ENCODE measurements around the gene PRKCH. TPM values are rescaled to one million over a fixed set of nuclear protein-coding genes. Genes with fewer than 3 reads are reported as not detected.

Gene PRKCH
- total and polyA plus RNA-seq, 7 experiments from 2014 or later = 191 to 359 (median 314) TPM

- Histone ChIP-seq H3K27me3 (ENCODE audit: control insufficient read depth in 2 of 2, insufficient read depth in 2 of 2, low read length in 2 of 2) (no peaks in the 10 kb centered on the region), H3K9me3 (ENCODE audit: control insufficient read depth in 2 of 3, low read length in 3 of 3) (no peaks in the 10 kb centered on the region), H3K36me3 (ENCODE audit: control insufficient read depth in 2 of 3, insufficient read depth in 3 of 3, low read length in 3 of 3) (peaks cover 15 to 92% (median 53%) of the 10 kb centered on the region in 3 experiments), H3K4me3 (ENCODE audit: low read length) (no peak overlapping the region), H3K27ac (ENCODE audit: low read depth, low read length) (no peak overlapping the region), H3K4me1 (ENCODE audit: control insufficient read depth in 2 of 2, insufficient read depth in 2 of 2, low read length in 2 of 2) (peaks cover 4 to 31% of the 10 kb centered on the region in 2 donors)
- DNase-seq = no peak
- H3K9me3 Mint-ChIP-seq = peaks cover 0 to 4% (median 0%) of the 10 kb centered on the region in 11 donors
- intact Hi-C loops (cut with micrococcal nuclease) = loop anchor here (2.0 to 10.0 kb wide), 3 partner anchors 27 to 305 kb away; no protein-coding TSS in a partner anchor
- H3K36me3 Mint-ChIP-seq = peaks cover 21 to 63% (median 51%) of the 10 kb centered on the region in 5 donors
- POLR2A ChIA-PET = no interaction called here
- no peak overlapping the region for H3K4me3 Mint-ChIP-seq
- CTCF ChIA-PET = no interaction called here
- no peak for ATAC-seq
- no peaks in the 10 kb centered on the region for H3K27me3 Mint-ChIP-seq
- H3K4me1 Mint-ChIP-seq = peaks cover 28 to 81% (median 62%) of the 10 kb centered on the region in 7 donors
- peak overlapping the region in 8 of 9 donors; percentile 3 to 85 (median 68) for H3K27ac Mint-ChIP-seq
Observed at GRCh38 chr14:61530296-61530695, 208.9 kb downstream of the PRKCH start.

- ChIA-PET CTCF (interaction anchor here (0.5 to 0.6 kb wide), 2 partner anchors 8 to 165 kb away, joined by 3 to 4 read pairs; no protein-coding TSS in a partner anchor), POLR2A (no interaction called here)
- H3K9me3 ChIP-seq (ENCODE audit: control insufficient read depth in 2 of 3, low read length in 3 of 3) = no peaks in the 10 kb centered on the region
- H3K27ac Mint-ChIP-seq = peak overlapping the region in 8 of 9 donors; percentile 36 to 85 (median 74)
- no peaks in the 10 kb centered on the region for H3K27me3 ChIP-seq (ENCODE audit: control insufficient read depth in 2 of 2, insufficient read depth in 2 of 2, low read length in 2 of 2)
- H3K4me1 ChIP-seq (ENCODE audit: control insufficient read depth in 2 of 2, insufficient read depth in 2 of 2, low read length in 2 of 2) = peaks cover 4 to 25% of the 10 kb centered on the region in 2 donors
- H3K27me3 Mint-ChIP-seq = no peaks in the 10 kb centered on the region
- ATAC-seq (no peak), DNase-seq (no peak)
- peaks cover 28 to 81% (median 59%) of the 10 kb centered on the region in 7 donors for H3K4me1 Mint-ChIP-seq
- no peak overlapping the region for H3K27ac ChIP-seq (ENCODE audit: low read depth, low read length)
- intact Hi-C loops (cut with micrococcal nuclease) = loop anchor here (2.0 to 10.0 kb wide), 3 partner anchors 28 to 304 kb away; no protein-coding TSS in a partner anchor
- H3K36me3 Mint-ChIP-seq = peaks cover 23 to 66% (median 52%) of the 10 kb centered on the region in 5 donors
- H3K4me3 ChIP-seq (ENCODE audit: low read length) = no peak overlapping the region
- H3K9me3 Mint-ChIP-seq = peaks cover 0 to 4% (median 0%) of the 10 kb centered on the region in 11 donors
- H3K36me3 ChIP-seq (ENCODE audit: control insufficient read depth in 2 of 3, insufficient read depth in 3 of 3, low read length in 3 of 3) = peaks cover 20 to 92% (median 58%) of the 10 kb centered on the region in 3 experiments
- H3K4me3 Mint-ChIP-seq = peak overlapping the region in 1 of 10 donors; percentile 2
Observed at GRCh38 chr14:61530896-61531295, 209.5 kb downstream of the PRKCH start.

GRCh38 chr14:61531465-61532122 lies 210.2 kb downstream of the PRKCH start:
- H3K27me3 Mint-ChIP-seq = no peaks in the 10 kb centered on the region
- Histone ChIP-seq H3K4me1 (ENCODE audit: control insufficient read depth in 2 of 2, insufficient read depth in 2 of 2, low read length in 2 of 2) (peaks cover 4 to 18% of the 10 kb centered on the region in 2 donors), H3K36me3 (ENCODE audit: control insufficient read depth in 2 of 3, insufficient read depth in 3 of 3, low read length in 3 of 3) (peaks cover 20 to 92% (median 59%) of the 10 kb centered on the region in 3 experiments), H3K27ac (ENCODE audit: low read depth, low read length) (peak overlapping the region; percentile 33), H3K27me3 (ENCODE audit: control insufficient read depth in 2 of 2, insufficient read depth in 2 of 2, low read length in 2 of 2) (no peaks in the 10 kb centered on the region), H3K4me3 (ENCODE audit: low read length) (no peak overlapping the region), H3K9me3 (ENCODE audit: control insufficient read depth in 2 of 3, low read length in 3 of 3) (no peaks in the 10 kb centered on the region)
- intact Hi-C loops (cut with micrococcal nuclease) = loop anchor here (2.0 to 10.0 kb wide), 4 partner anchors 29 to 303 kb away; no protein-coding TSS in a partner anchor
- H3K4me1 Mint-ChIP-seq = peaks cover 32 to 81% (median 58%) of the 10 kb centered on the region in 7 donors
- no peak overlapping the region for H3K4me3 Mint-ChIP-seq
- no peak for DNase-seq
- POLR2A ChIA-PET = no interaction called here
- H3K9me3 Mint-ChIP-seq = peaks cover 0 to 4% (median 0%) of the 10 kb centered on the region in 11 donors
- no peak for ATAC-seq
- peaks cover 27 to 69% (median 54%) of the 10 kb centered on the region in 5 donors for H3K36me3 Mint-ChIP-seq
- H3K27ac Mint-ChIP-seq = peak overlapping the region in 8 of 9 donors; percentile 36 to 85 (median 68)
- CTCF ChIA-PET = interaction anchor here (0.5 kb wide), 1 partner anchor 8 kb away, joined by 4 read pairs; no protein-coding TSS in a partner anchor

GRCh38 chr14:61532123-61532505 lies 210.7 kb downstream of the PRKCH start:
- Histone ChIP-seq H3K4me1 (ENCODE audit: control insufficient read depth in 2 of 2, insufficient read depth in 2 of 2, low read length in 2 of 2) (peaks cover 4 to 13% of the 10 kb centered on the region in 2 donors), H3K4me3 (ENCODE audit: low read length) (no peak overlapping the region), H3K9me3 (ENCODE audit: control insufficient read depth in 2 of 3, low read length in 3 of 3) (no peaks in the 10 kb centered on the region), H3K27me3 (ENCODE audit: control insufficient read depth in 2 of 2, insufficient read depth in 2 of 2, low read length in 2 of 2) (no peaks in the 10 kb centered on the region), H3K36me3 (ENCODE audit: control insufficient read depth in 2 of 3, insufficient read depth in 3 of 3, low read length in 3 of 3) (peaks cover 20 to 92% (median 59%) of the 10 kb centered on the region in 3 experiments), H3K27ac (ENCODE audit: low read depth, low read length) (peak overlapping the region; percentile 33)
- no peak for DNase-seq
- Mint-ChIP-seq H3K9me3 (peaks cover 0 to 4% (median 0%) of the 10 kb centered on the region in 11 donors), H3K4me3 (no peak overlapping the region), H3K4me1 (peaks cover 27 to 81% (median 56%) of the 10 kb centered on the region in 7 donors), H3K27me3 (no peaks in the 10 kb centered on the region), H3K27ac (peak overlapping the region in 7 of 9 donors; percentile 54 to 85 (median 73)), H3K36me3 (peaks cover 27 to 72% (median 59%) of the 10 kb centered on the region in 5 donors)
- intact Hi-C loops (cut with micrococcal nuclease) = loop anchor here (2.0 to 10.0 kb wide), 3 partner anchors 55 to 303 kb away; no protein-coding TSS in a partner anchor
- POLR2A ChIA-PET = no interaction called here
- CTCF ChIA-PET = interaction anchor here (0.6 kb wide), 1 partner anchor 157 kb away, joined by 4 read pairs; no protein-coding TSS in a partner anchor
- ATAC-seq = no peak

- ATAC-seq = no peak
- no peak overlapping the region for H3K27ac ChIP-seq (ENCODE audit: low read depth, low read length)
- H3K36me3 ChIP-seq (ENCODE audit: control insufficient read depth in 2 of 3, insufficient read depth in 3 of 3, low read length in 3 of 3) = peaks cover 23 to 91% (median 56%) of the 10 kb centered on the region in 3 experiments
- peaks cover 4 to 9% of the 10 kb centered on the region in 2 donors for H3K4me1 ChIP-seq (ENCODE audit: control insufficient read depth in 2 of 2, insufficient read depth in 2 of 2, low read length in 2 of 2)
- ChIA-PET CTCF (interaction anchor here (0.6 to 1.4 kb wide), 3 partner anchors 14 to 187 kb away, joined by 3 to 4 read pairs (median 4); no protein-coding TSS in a partner anchor), POLR2A (interaction anchor here (0.6 kb wide), 1 partner anchor 10 kb away, joined by 4 read pairs; no protein-coding TSS in a partner anchor)
- H3K27me3 ChIP-seq (ENCODE audit: control insufficient read depth in 2 of 2, insufficient read depth in 2 of 2, low read length in 2 of 2) = no peaks in the 10 kb centered on the region
- no peaks in the 10 kb centered on the region for H3K27me3 Mint-ChIP-seq
- peaks cover 21 to 81% (median 50%) of the 10 kb centered on the region in 7 donors for H3K4me1 Mint-ChIP-seq
- no peak for DNase-seq
- H3K9me3 ChIP-seq (ENCODE audit: control insufficient read depth in 2 of 3, low read length in 3 of 3) = no peaks in the 10 kb centered on the region
- H3K27ac Mint-ChIP-seq = peak overlapping the region in 8 of 9 donors; percentile 3 to 85 (median 76)
- peak overlapping the region in 1 of 10 donors; percentile 14 for H3K4me3 Mint-ChIP-seq
- peaks cover 0 to 4% (median 0%) of the 10 kb centered on the region in 11 donors for H3K9me3 Mint-ChIP-seq
- intact Hi-C loops (cut with micrococcal nuclease) = loop anchor here (1.0 to 10.0 kb wide), 4 partner anchors 7 to 302 kb away; no protein-coding TSS in a partner anchor
- H3K36me3 Mint-ChIP-seq = peaks cover 21 to 72% (median 58%) of the 10 kb centered on the region in 5 donors
- H3K4me3 ChIP-seq (ENCODE audit: low read length) = no peak overlapping the region
Observed at GRCh38 chr14:61532763-61533162, 211.4 kb downstream of the PRKCH start.

GRCh38 chr14:61533513-61534255 lies 212.3 kb downstream of the PRKCH start:
- peaks cover 2 to 4% of the 10 kb centered on the region in 2 donors for H3K4me1 ChIP-seq (ENCODE audit: control insufficient read depth in 2 of 2, insufficient read depth in 2 of 2, low read length in 2 of 2)
- H3K36me3 ChIP-seq (ENCODE audit: control insufficient read depth in 2 of 3, insufficient read depth in 3 of 3, low read length in 3 of 3) = peaks cover 23 to 91% (median 52%) of the 10 kb centered on the region in 3 experiments
- Mint-ChIP-seq H3K4me3 (peak overlapping the region in 1 of 10 donors; percentile 0), H3K9me3 (peaks cover 0 to 1% (median 0%) of the 10 kb centered on the region in 11 donors), H3K36me3 (peaks cover 17 to 70% (median 52%) of the 10 kb centered on the region in 5 donors), H3K27me3 (no peaks in the 10 kb centered on the region), H3K4me1 (peaks cover 18 to 79% (median 47%) of the 10 kb centered on the region in 7 donors), H3K27ac (peak overlapping the region in 8 of 9 donors; percentile 53 to 85 (median 73))
- H3K9me3 ChIP-seq (ENCODE audit: control insufficient read depth in 2 of 3, low read length in 3 of 3) = no peaks in the 10 kb centered on the region
- CTCF ChIA-PET = interaction anchor here (1.4 kb wide), 1 partner anchor 186 kb away, joined by 4 read pairs; no protein-coding TSS in a partner anchor
- DNase-seq (no peak), ATAC-seq (no peak)
- H3K27me3 ChIP-seq (ENCODE audit: control insufficient read depth in 2 of 2, insufficient read depth in 2 of 2, low read length in 2 of 2) = no peaks in the 10 kb centered on the region
- POLR2A ChIA-PET = interaction anchor here (0.6 to 0.9 kb wide), 2 partner anchors 34 to 192 kb away, joined by 3 read pairs; no protein-coding TSS in a partner anchor
- intact Hi-C loops (cut with micrococcal nuclease) = loop anchor here (1.0 to 10.0 kb wide), 4 partner anchors 8 to 301 kb away; no protein-coding TSS in a partner anchor
- H3K4me3 ChIP-seq (ENCODE audit: low read length) = no peak overlapping the region
- peak overlapping the region; percentile 3 for H3K27ac ChIP-seq (ENCODE audit: low read depth, low read length)

Data from naive thymus-derived CD4-positive, alpha-beta T cell (primary cell).